Inflammatory macrophage (primary cell): ENCODE data around the gene ALX3.
"Not testable (repeated sequence)": the region's sequence is repeated elsewhere in the genome, so short reads cannot be mapped to it uniquely, and the experiment has no call there.

ENCODE experiments used
- DNase-seq, 2 donors: peaks; one replicate each; pipeline ENCODE4 v3.0.0-alpha.2; 2020 to 2022

ALX3 gene

GRCh38 chr1:110040548-110040947 lies 29.9 kb downstream of the ALX3 start:
- peak; percentile 52 to 82 for DNase-seq

- no peak for DNase-seq
Observed at GRCh38 chr1:110039641-110040040, 30.8 kb downstream of the ALX3 start.

DNA sequence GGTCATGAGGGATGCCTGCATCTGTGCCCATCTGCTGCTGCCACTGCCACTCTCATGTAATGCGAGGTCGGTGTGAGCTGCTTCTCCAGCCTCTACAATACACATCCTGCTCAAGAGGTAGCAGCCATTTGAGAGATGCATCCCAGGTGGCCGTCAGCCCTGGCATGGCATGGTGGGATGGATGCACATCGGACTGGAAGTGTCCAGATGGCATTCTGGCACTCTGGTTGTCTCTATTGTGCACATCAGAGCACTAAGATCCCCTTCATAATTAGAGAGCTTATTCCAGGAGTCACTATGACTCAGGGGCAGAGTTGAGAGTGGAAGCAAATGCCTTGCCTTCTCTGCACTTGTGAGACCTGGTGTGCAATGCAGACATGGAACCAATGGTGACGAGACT lies 32.2 kb downstream of the ALX3 start:
- DNase-seq: no peak

- DNase-seq: peak; percentile 29 to 59
Observed at GRCh38 chr1:110035236-110035752, 35.2 kb downstream of the ALX3 start.

DNA sequence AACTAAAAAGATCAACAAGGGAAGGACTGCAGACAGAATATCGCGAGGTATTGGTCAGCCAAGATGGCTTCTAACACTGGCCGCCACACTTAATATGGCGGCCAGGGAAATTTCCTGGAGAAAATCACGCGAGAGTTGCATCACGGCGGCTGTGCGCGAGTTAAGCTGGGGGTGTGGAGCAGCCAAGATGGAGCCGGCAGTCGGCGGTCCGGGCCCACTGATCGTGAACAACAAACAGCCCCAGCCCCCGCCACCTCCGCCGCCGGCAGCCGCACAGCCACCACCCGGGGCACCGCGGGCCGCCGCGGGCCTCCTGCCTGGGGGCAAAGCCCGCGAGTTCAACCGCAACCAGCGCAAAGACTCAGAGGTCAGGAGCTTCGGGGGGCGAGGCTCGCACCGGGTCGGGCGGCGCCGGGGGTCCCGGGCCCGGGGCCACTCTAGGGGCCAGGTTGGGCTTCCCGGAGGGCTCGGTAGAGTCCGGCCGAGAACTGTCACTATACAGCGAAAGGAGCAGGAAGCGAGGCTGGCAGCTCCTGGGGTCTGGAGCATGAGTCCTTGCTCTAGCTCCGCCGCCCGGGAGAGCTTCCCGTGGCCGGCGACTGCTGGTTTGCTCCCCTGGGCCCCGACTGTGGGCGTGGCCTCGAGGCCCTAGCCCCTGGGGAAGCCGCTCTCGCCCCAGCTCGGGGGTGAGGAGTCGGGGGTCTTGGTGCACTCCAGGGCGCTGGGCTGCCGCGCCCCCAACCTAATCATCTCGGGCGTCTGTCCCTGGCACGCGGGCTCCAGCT lies 35.8 kb downstream of the ALX3 start, which contains the start of gene STRIP1:
Gene STRIP1 (plus strand): TSS at position 174 of the 785 bp plus-strand sequence. CDS start 14 bp downstream, at position 188.
- peak; percentile 97 to 98 for DNase-seq

GRCh38 chr1:110034040-110034450 lies 36.4 kb downstream of the ALX3 start:
- no peak for DNase-seq

GRCh38 chr1:110033421-110033820 lies 37.1 kb downstream of the ALX3 start:
- no peak for DNase-seq

DNA sequence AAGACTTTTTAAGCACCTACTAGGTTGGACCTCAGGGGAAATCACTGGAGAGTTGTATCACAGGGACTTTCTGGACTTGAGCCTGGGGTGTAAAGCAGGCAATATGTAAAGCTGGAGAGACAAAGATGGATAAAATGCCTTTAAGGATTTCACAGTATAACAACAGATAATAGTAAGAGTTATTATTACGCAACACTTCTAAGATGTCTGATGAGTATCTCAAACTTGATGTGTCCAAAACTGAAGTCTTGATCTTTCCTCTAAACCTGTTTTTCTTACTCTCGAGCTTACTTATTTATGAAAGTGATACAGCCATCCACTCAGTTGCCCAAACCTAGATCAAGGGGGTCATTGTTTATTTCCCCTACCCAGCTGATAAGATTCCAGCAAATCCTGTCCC lies 38.1 kb downstream of the ALX3 start:
- DNase-seq: no peak

DNA sequence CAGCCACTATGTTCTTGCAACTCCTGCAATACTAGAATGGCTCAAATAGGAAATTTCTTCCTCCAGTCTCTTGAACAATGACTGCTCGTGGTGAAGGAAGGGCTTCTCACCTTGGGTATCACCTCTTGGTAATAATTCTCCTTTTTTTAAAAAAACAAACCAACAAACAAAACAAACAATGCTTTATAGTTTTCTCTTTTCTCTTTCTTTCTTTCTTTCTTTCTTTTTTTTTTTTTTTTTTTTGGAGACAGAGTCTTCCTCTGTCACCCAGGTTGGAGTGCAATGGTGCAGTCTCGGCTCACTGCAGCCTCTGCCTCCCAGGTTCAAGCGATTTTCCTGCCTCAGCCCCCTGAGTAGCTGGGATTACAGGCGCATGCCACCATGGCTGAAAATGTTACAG lies 39.8 kb downstream of the ALX3 start:
- DNase-seq: not testable (repeated sequence)

DNA sequence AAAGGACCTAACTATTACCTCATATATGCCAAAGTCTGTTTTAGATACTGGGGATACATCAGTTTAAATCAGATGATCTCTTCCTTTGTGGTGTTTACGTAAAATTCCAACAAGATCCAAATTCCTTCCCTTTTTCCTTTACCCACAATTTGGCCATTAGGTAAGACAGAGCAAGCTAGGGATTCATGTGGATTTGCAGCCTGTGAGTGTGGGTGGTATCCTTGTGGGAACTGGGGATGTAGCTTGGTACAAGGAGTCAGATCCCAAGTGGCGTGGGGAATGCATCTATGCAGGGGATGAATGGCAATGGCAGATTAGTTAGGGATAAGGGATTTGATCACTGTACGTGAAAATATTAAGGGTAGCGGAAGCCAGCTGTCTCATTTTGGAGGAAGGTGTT lies 45.9 kb downstream of the ALX3 start:
- no peak for DNase-seq

- no peak for DNase-seq
Observed at GRCh38 chr1:110021285-110021684, 49.2 kb downstream of the ALX3 start.

DNA sequence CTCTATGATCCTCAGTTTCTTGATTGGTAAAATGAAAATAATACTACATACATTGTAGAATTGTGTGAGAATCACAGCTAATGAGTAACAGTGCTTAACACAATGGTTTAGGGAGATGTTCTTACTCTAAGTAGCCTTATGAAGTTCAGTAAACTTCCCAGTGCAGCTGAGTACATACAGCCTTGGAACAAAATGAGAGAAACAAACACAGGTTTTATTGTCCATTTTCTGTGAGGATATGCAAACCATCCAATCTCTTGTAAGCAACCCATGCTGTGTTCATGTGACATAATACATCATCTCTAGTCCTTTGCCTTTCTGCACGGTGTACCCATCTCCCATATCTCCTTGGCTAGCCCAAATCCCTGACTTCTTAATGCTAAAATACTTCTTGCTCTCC lies 50.7 kb downstream of the ALX3 start:
- no peak for DNase-seq

DNA sequence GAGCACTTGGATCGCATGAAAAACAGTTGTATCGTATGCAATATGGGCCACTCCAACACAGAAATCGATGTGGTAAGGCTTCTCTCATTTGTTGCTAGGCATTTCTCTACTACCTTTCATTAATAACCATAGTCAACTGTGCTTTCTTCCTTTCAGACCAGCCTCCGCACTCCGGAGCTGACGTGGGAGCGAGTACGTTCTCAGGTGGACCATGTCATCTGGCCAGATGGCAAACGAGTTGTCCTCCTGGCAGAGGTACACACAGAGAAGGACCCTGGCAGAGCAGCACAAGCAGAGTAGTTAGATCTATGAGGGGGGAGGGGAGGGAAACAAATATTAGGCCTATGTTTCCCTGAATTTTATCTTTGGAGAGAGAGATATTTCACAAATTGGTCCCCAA lies 52.1 kb downstream of the ALX3 start:
- no peak for DNase-seq

- DNase-seq: no peak
Observed at GRCh38 chr1:110017792-110018191, 52.7 kb downstream of the ALX3 start.

- DNase-seq: no peak
Observed at GRCh38 chr1:110012100-110012780, 58.2 kb downstream of the ALX3 start.

GRCh38 chr1:110011527-110012041 lies 58.9 kb downstream of the ALX3 start:
- peak; percentile 67 to 73 for DNase-seq
